ENCODE results near the gene CAPN5.

The CAPN5 gene

DNA sequence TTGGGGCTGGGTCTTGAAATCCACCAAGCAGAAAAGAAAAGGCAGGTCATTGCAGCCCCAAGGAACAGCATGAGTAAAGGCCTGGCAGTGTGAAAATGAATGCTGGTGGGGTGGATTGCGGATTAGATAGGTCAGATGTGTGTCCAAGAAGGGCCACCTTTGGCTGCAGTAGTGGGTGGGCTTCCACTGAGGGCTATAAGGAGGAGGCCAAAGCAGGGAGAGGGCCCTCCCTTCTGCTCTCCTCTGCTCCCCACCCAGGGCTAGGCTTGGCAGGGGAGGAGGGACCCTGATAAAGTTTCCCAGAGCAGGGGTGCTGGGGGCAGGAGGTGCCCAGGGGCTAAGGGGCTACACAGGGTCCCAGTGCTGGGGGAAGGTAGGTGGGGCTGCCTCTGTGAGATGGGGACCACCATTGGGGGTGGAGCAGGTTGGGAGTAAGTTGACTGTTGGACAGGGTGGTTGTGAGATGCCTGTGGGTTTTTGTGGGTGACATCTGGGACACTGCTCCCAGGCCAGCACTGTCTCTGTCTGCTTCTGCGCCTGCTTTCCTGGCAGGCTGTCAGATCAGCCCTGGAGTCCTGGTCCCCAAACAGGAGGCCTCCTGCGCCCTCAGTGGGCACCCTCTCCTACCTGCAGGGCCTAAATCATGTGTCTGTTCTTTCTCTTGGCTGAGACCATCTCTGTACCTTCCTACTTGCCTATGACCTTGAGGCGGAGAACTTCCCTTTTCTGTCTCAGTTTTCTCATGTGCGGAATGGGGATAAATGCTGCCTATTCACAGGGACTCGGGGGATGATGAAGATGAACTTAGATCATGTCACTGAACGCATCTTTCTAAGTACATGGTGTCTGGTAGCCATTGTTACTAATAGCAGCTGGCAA is 1.9 kb downstream of the CAPN5 start:
- ATAC-seq: no peak
- TF ChIP-seq, protein P1, sequence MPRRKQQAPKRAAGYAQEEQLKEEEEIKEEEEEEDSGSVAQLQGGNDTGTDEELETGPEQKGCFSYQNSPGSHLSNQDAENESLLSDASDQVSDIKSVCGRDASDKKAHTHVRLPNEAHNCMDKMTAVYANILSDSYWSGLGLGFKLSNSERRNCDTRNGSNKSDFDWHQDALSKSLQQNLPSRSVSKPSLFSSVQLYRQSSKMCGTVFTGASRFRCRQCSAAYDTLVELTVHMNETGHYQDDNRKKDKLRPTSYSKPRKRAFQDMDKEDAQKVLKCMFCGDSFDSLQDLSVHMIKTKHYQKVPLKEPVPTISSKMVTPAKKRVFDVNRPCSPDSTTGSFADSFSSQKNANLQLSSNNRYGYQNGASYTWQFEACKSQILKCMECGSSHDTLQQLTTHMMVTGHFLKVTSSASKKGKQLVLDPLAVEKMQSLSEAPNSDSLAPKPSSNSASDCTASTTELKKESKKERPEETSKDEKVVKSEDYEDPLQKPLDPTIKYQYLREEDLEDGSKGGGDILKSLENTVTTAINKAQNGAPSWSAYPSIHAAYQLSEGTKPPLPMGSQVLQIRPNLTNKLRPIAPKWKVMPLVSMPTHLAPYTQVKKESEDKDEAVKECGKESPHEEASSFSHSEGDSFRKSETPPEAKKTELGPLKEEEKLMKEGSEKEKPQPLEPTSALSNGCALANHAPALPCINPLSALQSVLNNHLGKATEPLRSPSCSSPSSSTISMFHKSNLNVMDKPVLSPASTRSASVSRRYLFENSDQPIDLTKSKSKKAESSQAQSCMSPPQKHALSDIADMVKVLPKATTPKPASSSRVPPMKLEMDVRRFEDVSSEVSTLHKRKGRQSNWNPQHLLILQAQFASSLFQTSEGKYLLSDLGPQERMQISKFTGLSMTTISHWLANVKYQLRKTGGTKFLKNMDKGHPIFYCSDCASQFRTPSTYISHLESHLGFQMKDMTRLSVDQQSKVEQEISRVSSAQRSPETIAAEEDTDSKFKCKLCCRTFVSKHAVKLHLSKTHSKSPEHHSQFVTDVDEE (CRISPR knock-in tag; IDR thresholded peaks at IDR 0.05): no peak
- no peak for TF ChIP-seq ISL1 (CRISPR knock-in tag; IDR thresholded peaks at IDR 0.05)
- no peak for TF ChIP-seq OSR1 (CRISPR knock-in tag; IDR thresholded peaks at IDR 0.05)
- no peak for TF ChIP-seq ZFP30 (CRISPR knock-in tag; IDR thresholded peaks at IDR 0.05)
- TF ChIP-seq, protein P2, sequence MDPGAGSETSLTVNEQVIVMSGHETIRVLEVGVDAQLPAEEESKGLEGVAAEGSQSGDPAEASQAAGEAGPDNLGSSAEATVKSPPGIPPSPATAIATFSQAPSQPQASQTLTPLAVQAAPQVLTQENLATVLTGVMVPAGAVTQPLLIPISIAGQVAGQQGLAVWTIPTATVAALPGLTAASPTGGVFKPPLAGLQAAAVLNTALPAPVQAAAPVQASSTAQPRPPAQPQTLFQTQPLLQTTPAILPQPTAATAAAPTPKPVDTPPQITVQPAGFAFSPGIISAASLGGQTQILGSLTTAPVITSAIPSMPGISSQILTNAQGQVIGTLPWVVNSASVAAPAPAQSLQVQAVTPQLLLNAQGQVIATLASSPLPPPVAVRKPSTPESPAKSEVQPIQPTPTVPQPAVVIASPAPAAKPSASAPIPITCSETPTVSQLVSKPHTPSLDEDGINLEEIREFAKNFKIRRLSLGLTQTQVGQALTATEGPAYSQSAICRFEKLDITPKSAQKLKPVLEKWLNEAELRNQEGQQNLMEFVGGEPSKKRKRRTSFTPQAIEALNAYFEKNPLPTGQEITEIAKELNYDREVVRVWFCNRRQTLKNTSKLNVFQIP (CRISPR knock-in tag; IDR thresholded peaks at IDR 0.05; ENCODE audit: borderline replicate concordance, low read depth): no peak
- TF ChIP-seq CSDC2 (CRISPR knock-in tag; IDR thresholded peaks at IDR 0.05): no peak
- no peak for TF ChIP-seq ZNF8 (CRISPR knock-in tag; IDR thresholded peaks at IDR 0.05)
- TF ChIP-seq ARNTL (CRISPR knock-in tag; IDR thresholded peaks at IDR 0.05; ENCODE audit: borderline replicate concordance, low read depth): no peak
- no peak for TF ChIP-seq PPARA (CRISPR knock-in tag; IDR thresholded peaks at IDR 0.05; ENCODE audit: borderline replicate concordance)

DNA sequence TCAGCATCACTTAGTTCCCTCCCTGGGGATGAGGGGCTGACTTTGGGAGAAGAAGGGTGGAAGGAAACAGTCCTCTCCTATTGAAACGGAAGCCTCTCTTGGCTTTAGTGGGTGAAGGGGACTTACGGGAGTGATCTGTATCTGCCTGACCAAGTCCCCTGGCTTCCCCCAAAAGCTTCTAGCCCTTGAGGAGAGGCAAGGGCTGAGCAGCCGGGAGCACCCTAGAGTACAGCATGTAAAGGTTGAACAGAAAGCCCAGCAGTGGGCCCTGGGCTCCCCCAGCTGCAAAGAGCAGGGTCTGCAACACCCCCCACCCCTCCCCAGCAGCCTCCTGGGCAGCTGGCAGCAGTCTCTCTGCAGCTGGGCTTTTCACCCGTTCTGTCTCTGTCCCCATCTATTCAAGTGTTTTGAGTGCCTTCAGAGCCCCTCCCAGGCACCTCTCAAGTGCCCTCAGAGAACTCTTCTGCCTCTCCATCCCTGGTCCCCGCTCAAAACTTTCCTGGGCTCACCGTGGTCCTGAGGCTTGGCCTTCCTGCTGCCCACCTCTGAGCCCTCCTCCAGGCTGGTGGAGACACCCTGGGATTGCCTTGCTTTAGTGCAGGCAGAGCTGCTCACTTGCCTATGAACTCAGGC is 2.7 kb downstream of the CAPN5 start:
- no peak for ATAC-seq
- TF ChIP-seq ZC3H10 (CRISPR knock-in tag; IDR thresholded peaks at IDR 0.05) (no peak), BACH2 (CRISPR knock-in tag; IDR thresholded peaks at IDR 0.05; ENCODE audit: borderline replicate concordance) (no peak), ARNTL (CRISPR knock-in tag; IDR thresholded peaks at IDR 0.05; ENCODE audit: borderline replicate concordance, low read depth) (no peak), GLIS3 (CRISPR knock-in tag; IDR thresholded peaks at IDR 0.05) (no peak), TOX (CRISPR knock-in tag; IDR thresholded peaks at IDR 0.05; ENCODE audit: borderline replicate concordance) (no peak), ZNF70 (CRISPR knock-in tag; IDR thresholded peaks at IDR 0.05) (no peak)
- TF ChIP-seq, protein P1 (CRISPR knock-in tag; IDR thresholded peaks at IDR 0.05): no peak
- TF ChIP-seq, protein P3, sequence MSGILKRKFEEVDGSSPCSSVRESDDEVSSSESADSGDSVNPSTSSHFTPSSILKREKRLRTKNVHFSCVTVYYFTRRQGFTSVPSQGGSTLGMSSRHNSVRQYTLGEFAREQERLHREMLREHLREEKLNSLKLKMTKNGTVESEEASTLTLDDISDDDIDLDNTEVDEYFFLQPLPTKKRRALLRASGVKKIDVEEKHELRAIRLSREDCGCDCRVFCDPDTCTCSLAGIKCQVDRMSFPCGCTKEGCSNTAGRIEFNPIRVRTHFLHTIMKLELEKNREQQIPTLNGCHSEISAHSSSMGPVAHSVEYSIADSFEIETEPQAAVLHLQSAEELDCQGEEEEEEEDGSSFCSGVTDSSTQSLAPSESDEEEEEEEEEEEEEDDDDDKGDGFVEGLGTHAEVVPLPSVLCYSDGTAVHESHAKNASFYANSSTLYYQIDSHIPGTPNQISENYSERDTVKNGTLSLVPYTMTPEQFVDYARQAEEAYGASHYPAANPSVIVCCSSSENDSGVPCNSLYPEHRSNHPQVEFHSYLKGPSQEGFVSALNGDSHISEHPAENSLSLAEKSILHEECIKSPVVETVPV (CRISPR knock-in tag; IDR thresholded peaks at IDR 0.05): no peak
- TF ChIP-seq, protein P2 (CRISPR knock-in tag; IDR thresholded peaks at IDR 0.05; ENCODE audit: borderline replicate concordance, low read depth): no peak

DNA sequence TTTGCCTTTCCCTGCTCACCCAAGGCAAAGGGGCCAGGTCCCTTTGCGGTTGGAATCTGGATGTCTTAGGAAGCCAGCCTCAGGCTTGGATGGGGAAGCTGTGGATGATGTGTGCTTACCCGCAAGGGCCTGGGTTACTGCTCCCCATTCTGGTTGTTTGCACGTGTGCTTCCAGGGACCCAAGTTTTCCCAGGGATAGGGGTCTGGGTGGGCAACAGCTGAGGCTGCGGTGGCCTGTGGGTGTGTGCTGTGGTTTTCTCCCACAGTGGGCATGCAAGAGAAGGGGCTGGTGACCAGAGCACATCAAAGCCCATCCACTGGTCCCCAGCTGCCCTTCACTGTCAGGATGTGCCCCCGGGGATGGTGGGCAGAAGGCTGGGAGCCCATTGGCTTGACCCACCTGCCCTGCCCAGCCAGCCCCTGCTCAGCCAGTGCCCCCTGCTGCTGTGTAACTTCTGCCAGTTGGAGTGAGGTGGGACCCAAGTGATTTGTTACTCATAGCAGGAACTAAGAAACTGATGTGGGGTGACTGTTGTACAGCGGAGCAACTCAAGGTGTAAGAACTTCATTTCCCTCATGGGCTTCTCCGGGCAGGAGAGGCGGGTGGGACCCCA is 3.3 kb downstream of the CAPN5 start:
- ATAC-seq: no peak
- TF ChIP-seq, protein P2 (CRISPR knock-in tag; IDR thresholded peaks at IDR 0.05; ENCODE audit: borderline replicate concordance, low read depth): no peak
- TF ChIP-seq ARNTL (CRISPR knock-in tag; IDR thresholded peaks at IDR 0.05; ENCODE audit: borderline replicate concordance, low read depth): no peak
- TF ChIP-seq BACH2 (CRISPR knock-in tag; IDR thresholded peaks at IDR 0.05; ENCODE audit: borderline replicate concordance): no peak
- TF ChIP-seq TOX (CRISPR knock-in tag; IDR thresholded peaks at IDR 0.05; ENCODE audit: borderline replicate concordance): no peak
- no peak for TF ChIP-seq OSR1 (CRISPR knock-in tag; IDR thresholded peaks at IDR 0.05)
- no peak for TF ChIP-seq ZNF565 (CRISPR knock-in tag; conservative IDR thresholded peaks at IDR 0.05; ENCODE audit: low read depth)
- no peak for TF ChIP-seq ESRRG (CRISPR knock-in tag; IDR thresholded peaks at IDR 0.05)
- TF ChIP-seq ZC3H10 (CRISPR knock-in tag; IDR thresholded peaks at IDR 0.05): no peak
- TF ChIP-seq ZFP3 (CRISPR knock-in tag; IDR thresholded peaks at IDR 0.05): no peak
- TF ChIP-seq, protein P4, sequence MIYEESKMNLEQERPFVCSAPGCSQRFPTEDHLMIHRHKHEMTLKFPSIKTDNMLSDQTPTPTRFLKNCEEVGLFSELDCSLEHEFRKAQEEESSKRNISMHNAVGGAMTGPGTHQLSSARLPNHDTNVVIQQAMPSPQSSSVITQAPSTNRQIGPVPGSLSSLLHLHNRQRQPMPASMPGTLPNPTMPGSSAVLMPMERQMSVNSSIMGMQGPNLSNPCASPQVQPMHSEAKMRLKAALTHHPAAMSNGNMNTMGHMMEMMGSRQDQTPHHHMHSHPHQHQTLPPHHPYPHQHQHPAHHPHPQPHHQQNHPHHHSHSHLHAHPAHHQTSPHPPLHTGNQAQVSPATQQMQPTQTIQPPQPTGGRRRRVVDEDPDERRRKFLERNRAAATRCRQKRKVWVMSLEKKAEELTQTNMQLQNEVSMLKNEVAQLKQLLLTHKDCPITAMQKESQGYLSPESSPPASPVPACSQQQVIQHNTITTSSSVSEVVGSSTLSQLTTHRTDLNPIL (CRISPR knock-in tag; IDR thresholded peaks at IDR 0.05; ENCODE audit: low read depth): no peak
- TF ChIP-seq ISL1 (CRISPR knock-in tag; IDR thresholded peaks at IDR 0.05): no peak

All from SK-N-SH treated with all-trans-retinoic acid at 6 μM for 48 hours (cell line).